ENCODE measurements around the gene SRPK2.

DNA sequence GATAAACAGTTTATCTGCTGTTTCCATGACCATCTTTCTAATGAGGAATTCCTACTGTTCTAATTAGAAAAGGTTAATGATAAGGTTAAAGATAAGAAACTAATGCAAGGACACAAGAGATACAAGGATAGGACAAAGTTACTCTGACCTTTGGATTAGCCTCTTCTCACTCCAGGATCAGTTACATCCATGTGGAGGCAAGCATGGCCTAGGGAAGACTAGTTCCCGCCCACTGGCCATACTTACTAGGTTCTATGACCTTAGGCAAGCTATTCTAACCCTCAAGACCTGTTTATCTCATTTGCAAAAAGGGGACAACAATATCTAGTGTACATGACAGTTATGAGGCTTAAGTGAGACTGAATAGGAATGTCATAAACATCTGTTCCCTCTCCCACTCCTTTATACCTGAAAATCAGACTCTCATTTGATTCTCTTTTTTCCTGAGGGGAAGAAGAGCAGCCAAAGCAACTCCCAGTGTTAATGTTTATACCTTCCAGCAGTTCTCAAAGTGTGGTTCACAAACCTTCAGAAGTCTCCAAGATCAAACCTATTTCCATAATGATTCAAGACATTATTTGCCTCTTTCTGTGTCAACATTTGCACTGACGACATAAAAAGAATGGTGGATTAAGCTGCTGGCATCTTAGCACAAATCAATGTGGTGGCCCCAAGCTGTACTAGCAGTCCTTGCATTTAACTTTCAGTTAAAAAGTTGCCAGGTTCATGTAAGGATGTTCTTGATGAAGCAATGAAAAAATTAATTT, 72.0 kb downstream of the SRPK2 start:
- TF ChIP-seq, protein P1, sequence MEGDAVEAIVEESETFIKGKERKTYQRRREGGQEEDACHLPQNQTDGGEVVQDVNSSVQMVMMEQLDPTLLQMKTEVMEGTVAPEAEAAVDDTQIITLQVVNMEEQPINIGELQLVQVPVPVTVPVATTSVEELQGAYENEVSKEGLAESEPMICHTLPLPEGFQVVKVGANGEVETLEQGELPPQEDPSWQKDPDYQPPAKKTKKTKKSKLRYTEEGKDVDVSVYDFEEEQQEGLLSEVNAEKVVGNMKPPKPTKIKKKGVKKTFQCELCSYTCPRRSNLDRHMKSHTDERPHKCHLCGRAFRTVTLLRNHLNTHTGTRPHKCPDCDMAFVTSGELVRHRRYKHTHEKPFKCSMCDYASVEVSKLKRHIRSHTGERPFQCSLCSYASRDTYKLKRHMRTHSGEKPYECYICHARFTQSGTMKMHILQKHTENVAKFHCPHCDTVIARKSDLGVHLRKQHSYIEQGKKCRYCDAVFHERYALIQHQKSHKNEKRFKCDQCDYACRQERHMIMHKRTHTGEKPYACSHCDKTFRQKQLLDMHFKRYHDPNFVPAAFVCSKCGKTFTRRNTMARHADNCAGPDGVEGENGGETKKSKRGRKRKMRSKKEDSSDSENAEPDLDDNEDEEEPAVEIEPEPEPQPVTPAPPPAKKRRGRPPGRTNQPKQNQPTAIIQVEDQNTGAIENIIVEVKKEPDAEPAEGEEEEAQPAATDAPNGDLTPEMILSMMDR (IDR thresholded peaks at IDR 0.05) = no peak
- TF ChIP-seq POLR2A (IDR thresholded peaks at IDR 0.05) (no peak), POLR2AphosphoS5 (IDR thresholded peaks at IDR 0.05) (no peak)

All from breast epithelium (tissue), 3 donors.